ENCODE results near the gene DDX1.

DNA sequence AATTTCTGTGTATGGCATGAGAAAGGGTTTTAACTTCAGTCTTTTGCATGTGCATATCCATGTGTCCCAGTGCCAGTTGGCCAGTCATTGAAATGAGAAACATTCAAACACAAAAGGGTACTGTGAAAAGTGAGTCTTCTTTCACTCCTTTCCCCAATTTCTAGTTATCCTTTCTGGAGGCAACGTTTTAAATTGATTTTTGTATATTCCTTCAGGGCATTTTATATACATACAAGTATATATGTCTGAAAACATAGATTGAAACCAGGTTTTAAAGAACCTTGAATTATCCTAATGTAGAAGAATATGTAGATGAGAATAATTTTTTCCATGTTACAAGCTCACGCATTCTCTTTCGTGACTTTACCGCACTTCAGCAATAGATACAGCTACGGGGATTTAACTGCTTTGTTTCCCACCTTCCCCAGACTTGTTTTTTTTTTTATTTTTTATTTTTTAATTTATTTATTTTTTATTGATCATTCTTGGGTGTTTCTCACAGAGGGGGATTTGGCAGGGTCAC is 18.8 kb downstream of the DDX1 start:
- TF ChIP-seq, protein P1, sequence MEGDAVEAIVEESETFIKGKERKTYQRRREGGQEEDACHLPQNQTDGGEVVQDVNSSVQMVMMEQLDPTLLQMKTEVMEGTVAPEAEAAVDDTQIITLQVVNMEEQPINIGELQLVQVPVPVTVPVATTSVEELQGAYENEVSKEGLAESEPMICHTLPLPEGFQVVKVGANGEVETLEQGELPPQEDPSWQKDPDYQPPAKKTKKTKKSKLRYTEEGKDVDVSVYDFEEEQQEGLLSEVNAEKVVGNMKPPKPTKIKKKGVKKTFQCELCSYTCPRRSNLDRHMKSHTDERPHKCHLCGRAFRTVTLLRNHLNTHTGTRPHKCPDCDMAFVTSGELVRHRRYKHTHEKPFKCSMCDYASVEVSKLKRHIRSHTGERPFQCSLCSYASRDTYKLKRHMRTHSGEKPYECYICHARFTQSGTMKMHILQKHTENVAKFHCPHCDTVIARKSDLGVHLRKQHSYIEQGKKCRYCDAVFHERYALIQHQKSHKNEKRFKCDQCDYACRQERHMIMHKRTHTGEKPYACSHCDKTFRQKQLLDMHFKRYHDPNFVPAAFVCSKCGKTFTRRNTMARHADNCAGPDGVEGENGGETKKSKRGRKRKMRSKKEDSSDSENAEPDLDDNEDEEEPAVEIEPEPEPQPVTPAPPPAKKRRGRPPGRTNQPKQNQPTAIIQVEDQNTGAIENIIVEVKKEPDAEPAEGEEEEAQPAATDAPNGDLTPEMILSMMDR (IDR thresholded peaks at IDR 0.05), result no peak
- TF ChIP-seq POLR2A (IDR thresholded peaks at IDR 0.05) (no peak), POLR2AphosphoS5 (IDR thresholded peaks at IDR 0.05) (no peak)

All from breast epithelium (tissue), 3 donors.